ENCODE data around the gene ERC2.

ERC2 gene

DNA sequence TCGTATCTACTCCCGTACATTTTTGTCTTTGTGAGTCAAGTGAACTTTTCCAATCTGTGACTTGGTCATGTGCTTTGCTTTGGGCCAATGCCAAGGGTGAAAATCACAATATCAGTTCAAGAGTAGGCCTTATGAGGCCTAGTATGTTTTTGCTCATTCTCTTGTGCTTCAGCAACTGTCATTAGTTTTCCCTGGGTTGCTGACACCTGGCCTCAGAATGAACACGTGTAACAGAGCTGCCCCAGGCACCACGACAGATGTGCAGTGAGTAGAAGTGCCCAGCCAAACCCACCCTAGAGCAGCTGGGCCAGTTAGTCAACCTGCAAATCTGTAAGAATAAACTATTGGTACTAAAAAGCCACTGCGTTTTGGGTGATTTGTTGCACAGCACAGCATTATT lies 520.9 kb downstream of the ERC2 start:
- DNase-seq (ENCODE audit: low spot score) (no peak), ATAC-seq (ENCODE audit: low read depth) (no peak)
- TF ChIP-seq, protein P1, sequence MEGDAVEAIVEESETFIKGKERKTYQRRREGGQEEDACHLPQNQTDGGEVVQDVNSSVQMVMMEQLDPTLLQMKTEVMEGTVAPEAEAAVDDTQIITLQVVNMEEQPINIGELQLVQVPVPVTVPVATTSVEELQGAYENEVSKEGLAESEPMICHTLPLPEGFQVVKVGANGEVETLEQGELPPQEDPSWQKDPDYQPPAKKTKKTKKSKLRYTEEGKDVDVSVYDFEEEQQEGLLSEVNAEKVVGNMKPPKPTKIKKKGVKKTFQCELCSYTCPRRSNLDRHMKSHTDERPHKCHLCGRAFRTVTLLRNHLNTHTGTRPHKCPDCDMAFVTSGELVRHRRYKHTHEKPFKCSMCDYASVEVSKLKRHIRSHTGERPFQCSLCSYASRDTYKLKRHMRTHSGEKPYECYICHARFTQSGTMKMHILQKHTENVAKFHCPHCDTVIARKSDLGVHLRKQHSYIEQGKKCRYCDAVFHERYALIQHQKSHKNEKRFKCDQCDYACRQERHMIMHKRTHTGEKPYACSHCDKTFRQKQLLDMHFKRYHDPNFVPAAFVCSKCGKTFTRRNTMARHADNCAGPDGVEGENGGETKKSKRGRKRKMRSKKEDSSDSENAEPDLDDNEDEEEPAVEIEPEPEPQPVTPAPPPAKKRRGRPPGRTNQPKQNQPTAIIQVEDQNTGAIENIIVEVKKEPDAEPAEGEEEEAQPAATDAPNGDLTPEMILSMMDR (IDR thresholded peaks at IDR 0.05; ENCODE audit: poor library complexity, severe bottlenecking) = no peak
- Histone ChIP-seq H3K27me3 (ENCODE audit: insufficient read depth, poor library complexity, severe bottlenecking) (no peaks in the 10 kb centered on the region), H3K4me1 (ENCODE audit: insufficient read depth, poor library complexity, severe bottlenecking) (no peaks in the 10 kb centered on the region), H3K4me3 (ENCODE audit: severe bottlenecking) (no peak overlapping the region), H3K27ac (ENCODE audit: poor library complexity, severe bottlenecking) (no peak overlapping the region), H3K9me3 (ENCODE audit: severe bottlenecking) (no peaks in the 10 kb centered on the region), H3K36me3 (ENCODE audit: low read depth) (no peaks in the 10 kb centered on the region)

DNA sequence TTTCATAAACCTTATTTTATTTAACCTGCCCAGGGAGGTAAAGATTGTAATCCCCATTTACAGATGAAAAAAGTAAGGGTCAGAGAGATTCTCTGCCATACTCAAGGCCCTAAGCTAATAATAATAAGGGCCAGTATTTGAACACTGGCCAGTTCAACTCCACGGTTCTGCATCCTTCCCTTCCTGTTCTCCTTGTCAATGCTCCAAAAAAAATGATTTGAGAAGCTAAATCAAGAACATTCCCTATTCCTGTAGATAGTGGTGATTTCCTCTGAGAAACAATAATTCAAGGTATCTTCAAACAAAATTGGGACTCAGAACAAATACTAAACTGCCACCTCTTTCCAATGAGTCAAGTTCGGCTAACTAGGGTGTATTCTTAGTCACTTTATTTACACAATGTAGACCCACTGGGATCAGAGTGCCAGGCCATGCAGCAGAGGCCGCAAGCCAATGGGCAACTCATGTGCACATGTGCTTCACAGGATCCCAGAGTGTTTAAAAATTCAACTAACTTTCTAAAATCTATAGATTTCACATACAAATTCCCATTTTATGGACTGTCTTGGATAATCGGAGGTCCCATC lies 521.6 kb downstream of the ERC2 start:
- ATAC-seq (ENCODE audit: low read depth) = no peak
- H3K4me1 ChIP-seq (ENCODE audit: insufficient read depth, poor library complexity, severe bottlenecking) = no peaks in the 10 kb centered on the region

DNA sequence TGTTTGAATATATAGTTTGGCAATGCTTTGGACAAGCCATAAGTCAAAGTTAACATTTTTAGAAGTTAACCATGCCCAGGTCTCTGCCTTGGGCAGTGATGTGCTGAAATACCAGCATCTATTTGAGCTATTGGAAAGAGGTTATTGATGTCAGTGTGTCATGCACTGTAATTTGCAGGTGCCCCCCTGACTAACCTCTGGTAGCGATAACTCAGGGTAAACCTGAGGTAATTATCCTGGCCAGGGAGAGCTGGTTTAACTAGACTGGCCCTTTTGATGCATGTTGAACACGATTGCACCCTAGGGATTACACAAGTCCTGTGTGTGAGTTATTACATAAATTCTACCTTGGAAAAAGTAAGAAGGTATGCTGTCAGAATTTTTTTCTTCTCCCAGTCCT lies 525.4 kb downstream of the ERC2 start:
- Histone ChIP-seq H3K4me3 (ENCODE audit: severe bottlenecking) (no peak overlapping the region), H3K27me3 (ENCODE audit: insufficient read depth, poor library complexity, severe bottlenecking) (no peaks in the 10 kb centered on the region), H3K27ac (ENCODE audit: poor library complexity, severe bottlenecking) (no peak overlapping the region), H3K4me1 (ENCODE audit: insufficient read depth, poor library complexity, severe bottlenecking) (no peaks in the 10 kb centered on the region), H3K36me3 (ENCODE audit: low read depth) (no peaks in the 10 kb centered on the region), H3K9me3 (ENCODE audit: severe bottlenecking) (no peaks in the 10 kb centered on the region)
- no peak for ATAC-seq (ENCODE audit: low read depth)
- DNase-seq (ENCODE audit: low spot score) = no peak
- TF ChIP-seq, protein P1 (IDR thresholded peaks at IDR 0.05; ENCODE audit: poor library complexity, severe bottlenecking) = no peak

More for the DNA sequence above, 521.6 kb downstream of the ERC2 start:
- Histone ChIP-seq H3K36me3 (ENCODE audit: low read depth) (no peaks in the 10 kb centered on the region), H3K27ac (ENCODE audit: poor library complexity, severe bottlenecking) (no peak overlapping the region), H3K27me3 (ENCODE audit: insufficient read depth, poor library complexity, severe bottlenecking) (no peaks in the 10 kb centered on the region), H3K4me3 (ENCODE audit: severe bottlenecking) (no peak overlapping the region), H3K9me3 (ENCODE audit: severe bottlenecking) (no peaks in the 10 kb centered on the region)
- TF ChIP-seq, protein P1 (IDR thresholded peaks at IDR 0.05; ENCODE audit: poor library complexity, severe bottlenecking) = no peak
- DNase-seq (ENCODE audit: low spot score) = no peak

DNA sequence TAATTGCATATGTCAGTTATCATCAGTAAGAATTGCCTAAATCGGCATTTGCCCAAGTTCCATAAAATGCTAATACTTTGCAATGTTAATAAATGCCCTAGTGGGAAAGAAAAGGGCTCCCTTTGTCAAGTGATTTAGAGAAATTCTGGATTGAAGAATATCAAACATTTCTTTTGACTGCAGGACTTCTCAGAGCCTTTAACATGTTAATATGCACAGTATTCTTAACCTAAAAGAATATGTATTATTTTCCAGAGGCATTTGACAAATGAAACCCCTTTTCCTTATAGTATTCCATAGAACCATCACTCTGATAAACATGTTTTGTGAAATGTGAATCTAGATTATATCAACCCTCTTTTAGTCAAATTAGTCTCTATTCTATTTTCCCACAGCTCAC lies 529.0 kb downstream of the ERC2 start:
- Histone ChIP-seq H3K4me3 (ENCODE audit: severe bottlenecking) (no peak overlapping the region), H3K9me3 (ENCODE audit: severe bottlenecking) (no peaks in the 10 kb centered on the region)

DNA sequence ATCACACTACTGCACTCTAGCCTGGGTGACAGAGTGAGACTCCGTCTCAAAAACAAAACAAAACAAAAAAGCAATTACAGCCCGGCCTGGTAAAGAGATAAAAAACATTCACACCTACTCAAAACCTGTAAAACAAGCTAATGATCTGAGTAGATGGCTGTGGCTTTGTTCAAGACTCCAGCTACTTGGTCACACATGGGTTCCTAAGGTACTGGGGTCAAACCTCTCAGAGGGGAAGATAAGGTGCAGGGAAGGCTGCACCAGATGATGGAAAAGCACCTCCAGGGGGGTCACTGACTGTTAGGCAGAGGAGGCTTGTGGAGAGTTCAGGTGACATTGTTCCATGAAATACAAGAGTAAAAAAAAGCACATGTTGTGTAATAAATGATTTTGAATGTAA lies 531.0 kb downstream of the ERC2 start:
- no peaks in the 10 kb centered on the region for H3K9me3 ChIP-seq (ENCODE audit: severe bottlenecking)
- no peak overlapping the region for H3K27ac ChIP-seq (ENCODE audit: poor library complexity, severe bottlenecking)
- H3K36me3 ChIP-seq (ENCODE audit: low read depth) = no peaks in the 10 kb centered on the region
- H3K4me1 ChIP-seq (ENCODE audit: insufficient read depth, poor library complexity, severe bottlenecking) = no peaks in the 10 kb centered on the region
- DNase-seq (ENCODE audit: low spot score) (no peak), ATAC-seq (ENCODE audit: low read depth) (no peak)
- H3K27me3 ChIP-seq (ENCODE audit: insufficient read depth, poor library complexity, severe bottlenecking) = no peaks in the 10 kb centered on the region
- TF ChIP-seq, protein P1 (IDR thresholded peaks at IDR 0.05; ENCODE audit: poor library complexity, severe bottlenecking) = no peak
- no peak overlapping the region for H3K4me3 ChIP-seq (ENCODE audit: severe bottlenecking)

More for the DNA sequence above, 529.0 kb downstream of the ERC2 start:
- TF ChIP-seq, protein P1 (IDR thresholded peaks at IDR 0.05; ENCODE audit: poor library complexity, severe bottlenecking) = no peak
- DNase-seq (ENCODE audit: low spot score) = no peak
- no peaks in the 10 kb centered on the region for H3K27me3 ChIP-seq (ENCODE audit: insufficient read depth, poor library complexity, severe bottlenecking)
- H3K4me1 ChIP-seq (ENCODE audit: insufficient read depth, poor library complexity, severe bottlenecking) = no peaks in the 10 kb centered on the region
- no peak overlapping the region for H3K27ac ChIP-seq (ENCODE audit: poor library complexity, severe bottlenecking)
- no peaks in the 10 kb centered on the region for H3K36me3 ChIP-seq (ENCODE audit: low read depth)
- no peak for ATAC-seq (ENCODE audit: low read depth)

Measured in RWPE2 (cell line).